GM12878 (cell line): Measurements from ENCODE around the gene SNAP29. TPM values are rescaled to one million over a fixed set of nuclear protein-coding genes. Genes with fewer than 3 reads are reported as not detected.

Experiments
- ATAC-seq: fragments of 200-7000 bp; cut with Tn5 transposase; 3 replicates; pipeline ENCODE4 v1.9.1; 2020; ENCODE audit warnings: mild to moderate bottlenecking, moderate library complexity
- BruUV-seq: library from RNA; stranded (reverse); fragments of 400-500 nt; replicated peaks from 2 replicates; lab custom pipeline; 2021; lab: Mats Ljungman, UMichigan
- CTCF ChIA-PET: fragments of 300-600 bp; sonication (Branson Sonifier 250); formaldehyde crosslinking; extraction: SDS; loops from one replicate; lab custom pipeline; 2021; ENCODE audit warnings: inconsistent platforms; lab: Yijun Ruan, JAX
- POLR2A ChIA-PET: fragments of 350-600 bp; formaldehyde crosslinking; extraction: SDS; loops from one replicate; lab custom pipeline; 2021; ENCODE audit warnings: inconsistent platforms; lab: Charles Lee
- RAD21 ChIA-PET: fragments of 300-600 bp; sonication (Branson Sonifier 250); formaldehyde crosslinking; loops from one replicate; lab custom pipeline; 2023; ENCODE audit warnings: antibody characterized with exemption; ENCODE audit not compliant: unreplicated experiment; lab: Charles Lee
- SMC1A ChIA-PET: fragments of 300-600 bp; sonication (Branson Sonifier 250); formaldehyde crosslinking; loops from one replicate; lab custom pipeline; 2023; ENCODE audit not compliant: unreplicated experiment, uncharacterized antibody; lab: Charles Lee
- DNase-seq: peaks from one replicate; pipeline ENCODE4 v3.0.0-alpha.2; 2011; ENCODE audit warnings: low read depth, low spot score
- FAIRE-seq: peaks from 3 replicates; lab custom pipeline; 2011; peaks lifted over from hg19 to GRCh38; lab: Jason Lieb, UNC
- H2AFZ ChIP-seq: 2 replicates; pipeline ENCODE4 v1.6.0; 2011; ENCODE audit warnings: low read depth, low read length, control low read depth; ENCODE audit not compliant: control insufficient read depth
- H3K27ac ChIP-seq: 2 replicates; pipeline ENCODE4 v1.5.1; 2011; ENCODE audit warnings: control low read depth; ENCODE audit not compliant: control insufficient read depth, insufficient read depth
- H3K27me3 ChIP-seq, 2 experiments: replicated peaks in 1 of 2; 2 replicates each; pipeline versions ENCODE4 v1.6.0 to v1.6.1; 2011; ENCODE audit warnings: low read length in 1 of 2; ENCODE audit not compliant: control insufficient read depth in 2 of 2, insufficient read depth in 2 of 2
- H3K36me3 ChIP-seq, 2 experiments: 2 replicates each; pipeline ENCODE4 v1.5.1; 2011; ENCODE audit warnings: low read length in 1 of 2; ENCODE audit not compliant: control insufficient read depth in 2 of 2, insufficient read depth in 2 of 2
- H3K4me1 ChIP-seq: 2 replicates; pipeline ENCODE4 v1.6.1; 2011; ENCODE audit warnings: mild to moderate bottlenecking, low read length, moderate library complexity, mixed read lengths; ENCODE audit not compliant: control insufficient read depth, insufficient read depth
- H3K4me2 ChIP-seq: 2 replicates; pipeline ENCODE4 v1.6.0; 2011; ENCODE audit warnings: control low read depth; ENCODE audit not compliant: control insufficient read depth, insufficient read depth
- H3K4me3 ChIP-seq: fragments of 200-600 bp; sonication (generic); 2 replicates; pipeline ENCODE4 v1.5.1; 2016
- H3K79me2 ChIP-seq: 2 replicates; pipeline ENCODE4 v1.6.0; 2011; ENCODE audit warnings: low read length; ENCODE audit not compliant: control insufficient read depth, insufficient read depth
- H3K9ac ChIP-seq: 2 replicates; pipeline ENCODE4 v1.8.0; 2011; ENCODE audit warnings: low read length, control low read depth, mixed read lengths; ENCODE audit not compliant: control insufficient read depth, insufficient read depth
- H3K9me3 ChIP-seq: replicated peaks from 3 replicates; pipeline ENCODE4 v1.5.1; 2011; ENCODE audit warnings: mild to moderate bottlenecking, low read length; ENCODE audit not compliant: control insufficient read depth, insufficient read depth
- H4K20me1 ChIP-seq: 2 replicates; pipeline ENCODE4 v1.6.0; 2011; ENCODE audit not compliant: control insufficient read depth, insufficient read depth
- CEBPZ ChIP-seq: fragments of 150-350 bp; IDR thresholded peaks from 2 replicates; pipeline ENCODE4 v1.6.1; 2016; ENCODE audit warnings: low read depth, low read length
- DPF2 ChIP-seq: fragments of 450-650 bp; IDR thresholded peaks from 2 replicates; pipeline ENCODE4 v1.6.1; 2017; ENCODE audit warnings: mild to moderate bottlenecking
- FOXM1 ChIP-seq: IDR thresholded peaks from 2 replicates; pipeline ENCODE4 v1.6.1; 2012; ENCODE audit warnings: low read depth, mild to moderate bottlenecking, inconsistent platforms, low read length, moderate library complexity
- HCFC1 ChIP-seq: fragments of 150-350 bp; IDR thresholded peaks from 2 replicates; pipeline ENCODE4 v1.6.1; 2014; ENCODE audit warnings: low read length
- HSF1 ChIP-seq: fragments of 150-350 bp; IDR thresholded peaks from 2 replicates; pipeline ENCODE4 v1.6.1; 2014; ENCODE audit warnings: mild to moderate bottlenecking, low read depth, low read length
- IKZF1 ChIP-seq: fragments of 450-650 bp; conservative IDR thresholded peaks from 2 replicates; pipeline ENCODE4 v1.6.1; 2017; ENCODE audit warnings: antibody characterized with exemption, mild to moderate bottlenecking
- JUND ChIP-seq: IDR thresholded peaks from 2 replicates; pipeline ENCODE4 v1.6.1; 2012; ENCODE audit warnings: low read depth, mild to moderate bottlenecking, low read length, improper control_type of control experiment, moderate library complexity
- KDM1A ChIP-seq: fragments of 200-600 bp; sonication (generic); IDR thresholded peaks from 2 replicates; pipeline ENCODE4 v1.6.1; 2016; ENCODE audit warnings: borderline replicate concordance
- RFX5 ChIP-seq: IDR thresholded peaks from 2 replicates; pipeline ENCODE4 v1.6.1; 2011; ENCODE audit warnings: low read depth, low read length, improper control_type of control experiment
- SREBF1 ChIP-seq: IDR thresholded peaks from 2 replicates; pipeline ENCODE4 v1.6.1; 2012; ENCODE audit warnings: mild to moderate bottlenecking, low read length
- SRF ChIP-seq, 2 experiments: IDR thresholded peaks; 2 replicates each; pipeline ENCODE4 v1.6.1; 2011; ENCODE audit warnings: low read depth in 2 of 2, low read length in 2 of 2, mild to moderate bottlenecking in 1 of 2, moderate library complexity in 1 of 2
- TCF12 ChIP-seq: IDR thresholded peaks from 2 replicates; pipeline ENCODE4 v1.6.1; 2011; ENCODE audit warnings: low read depth, mild to moderate bottlenecking, low read length
- ZBTB11 ChIP-seq: fragments of 450-650 bp; formaldehyde crosslinking; IDR thresholded peaks from 2 replicates; pipeline ENCODE4 v1.5.0; 2022; ENCODE audit warnings: mild to moderate bottlenecking, missing genetic modification characterization
- ZBTB4 ChIP-seq: fragments of 450-650 bp; formaldehyde crosslinking; IDR thresholded peaks from 2 replicates; pipeline ENCODE4 v1.4.0; 2022; ENCODE audit warnings: mild to moderate bottlenecking, moderate library complexity
- WGBS: methylation state at CpG from one replicate; pipeline ENCODE4 v1.1.6; 2016; ENCODE audit warnings: low lambda C conversion rate; ENCODE audit not compliant: insufficient replicate concordance, insufficient coverage; ENCODE audit errors: missing lambda C conversion rate; 5-methylcytosine and 5-hydroxymethylcytosine counted together
- in situ Hi-C: fragments of 300-500 bp; cut with MboI; formaldehyde crosslinking; loops from 9 replicates; pipeline ENCODE4 v1.14.3; 2018; ENCODE audit warnings: mixed read lengths
- intact Hi-C: fragments of 100-400 bp; cut with micrococcal nuclease; formaldehyde crosslinking; loops from one replicate; pipeline ENCODE4 v1.14.2; 2022; ENCODE audit not compliant: unreplicated experiment
- polyA plus RNA-seq, 11 experiments: library from polyadenylated mRNA; depleted of rRNA in 4 of 11; unstranded in 6 of 11; stranded (reverse) in 5 of 11; fragments of >200 nt; fragmentation: Nextera tagmentation in 4 of 11; fragmentation: Illumina TruSeq in 1 of 11; extraction: Ambion mirVana in 4 of 11; extraction: Trizol in 1 of 11; gene quantifications; 1 replicate in 1 of 11; 2 replicates in 10 of 11; pipeline versions ENCODE4 v1.2.1 to v1.2.3, GENCODE V29; 2011 to 2016; ENCODE audit warnings: inconsistent platforms in 2 of 11, missing spikeins in 2 of 11, low read depth in 1 of 11
- total RNA-seq, 4 experiments: library from RNA; depleted of rRNA in 3 of 4; stranded (reverse); fragments of >200 nt in 3 of 4; fragmentation: Illumina TruSeq in 1 of 4; extraction: Trizol in 1 of 4; gene quantifications; 2 replicates each; pipeline versions ENCODE4 v1.2.1 to v1.2.3, GENCODE V29; 2013 to 2021

SNAP29 gene
- total and polyA plus RNA-seq, 10 of the 15 experiments (the other 5 are each of a cell fraction or from before 2014, with no cell fraction given): 4.7 to 45.7 (median 27.9) TPM

- FAIRE-seq: no peak
- ChIA-PET POLR2A (no interaction called here), CTCF (interaction anchor here (0.6 to 1.1 kb wide), 2 partner anchors 8 to 83 kb away, joined by 3 read pairs; partner anchors contain the start of gene CRKL), RAD21 (no interaction called here), SMC1A (interaction anchor here (1.2 kb wide), 1 partner anchor 23 kb away, joined by 3 read pairs; no protein-coding TSS in a partner anchor)
- no peak for ATAC-seq
- 98% methylated on average over 3 of the region's 3 CpGs for WGBS
- Histone ChIP-seq H3K9ac (no peak overlapping the region), H3K4me3 (no peak overlapping the region), H3K36me3 (peaks cover 4 to 9% of the 10 kb centered on the region in 2 experiments), H3K4me1 (peaks cover 5% of the 10 kb centered on the region), H2AFZ (no peak overlapping the region), H3K27ac (no peak overlapping the region), H3K27me3 (no peaks in the 10 kb centered on the region), H4K20me1 (no peaks in the 10 kb centered on the region), H3K9me3 (no peaks in the 10 kb centered on the region), H3K4me2 (no peak overlapping the region), H3K79me2 (peaks cover 2% of the 10 kb centered on the region; the same call in 1 of the 2 replicates)
- in situ Hi-C loops (no loop called here), intact Hi-C loops (no loop called here)
- no peak for DNase-seq
- BruUV-seq: no TSS peak
- TF ChIP-seq KDM1A (no peak), JUND (no peak), DPF2 (no peak), HCFC1 (no peak), HSF1 (no peak), ZBTB4 (CRISPR knock-in tag) (no peak), ZBTB11 (no peak), CEBPZ (no peak), SREBF1 (no peak), IKZF1 (no peak), TCF12 (no peak), SRF (IDR thresholded peaks at IDR 0.05; ENCODE audit: low read depth in 2 of 2, low read length in 2 of 2) (no peak), RFX5 (no peak), FOXM1 (no peak)
These were observed 24.6 kb upstream of the SNAP29 start for GRCh38 chr22:20834206-20834605.
